Suppressor macrophage treated with lipopolysaccharide for 1 hour (primary cell): Measurements from ENCODE around the gene ARHGAP24.

Experiments used
- DNase-seq, 3 donors: peaks; one replicate each; pipeline ENCODE4 v3.0.0-alpha.2; 2020 to 2022

The ARHGAP24 gene

DNA sequence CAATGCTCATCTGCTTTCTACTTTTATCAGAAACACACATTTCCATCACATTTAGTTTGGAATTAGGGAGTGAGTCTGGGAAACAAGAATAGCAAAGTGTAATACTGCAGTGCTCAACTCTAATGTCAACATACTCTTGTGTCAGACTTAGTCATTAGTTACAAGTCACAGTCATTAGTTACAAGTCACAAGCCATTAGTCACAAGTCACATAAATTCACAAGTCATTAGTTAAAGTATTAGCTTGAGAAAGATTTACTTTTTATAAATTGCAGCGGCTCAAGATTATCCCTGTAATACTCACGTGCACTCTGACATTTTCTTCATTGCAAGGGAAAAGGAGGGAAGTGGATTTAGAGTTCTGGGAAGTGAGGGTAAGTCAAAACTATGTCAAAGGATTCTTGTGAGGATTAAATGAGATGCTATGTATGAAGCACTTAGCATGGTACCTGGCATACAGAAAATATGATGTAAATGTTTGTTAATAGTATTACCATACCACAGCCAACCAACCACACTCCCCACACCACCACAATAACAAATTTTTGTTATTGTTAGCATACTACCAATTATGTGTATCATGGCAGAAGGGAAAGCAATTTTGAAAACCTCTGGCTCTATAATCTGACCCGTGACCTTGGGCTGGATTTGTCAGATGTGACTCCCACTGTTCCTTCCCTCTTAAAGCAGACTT lies 116.6 kb downstream of the ARHGAP24 start:
- peak; percentile 7 to 61 (median 61) for DNase-seq

DNA sequence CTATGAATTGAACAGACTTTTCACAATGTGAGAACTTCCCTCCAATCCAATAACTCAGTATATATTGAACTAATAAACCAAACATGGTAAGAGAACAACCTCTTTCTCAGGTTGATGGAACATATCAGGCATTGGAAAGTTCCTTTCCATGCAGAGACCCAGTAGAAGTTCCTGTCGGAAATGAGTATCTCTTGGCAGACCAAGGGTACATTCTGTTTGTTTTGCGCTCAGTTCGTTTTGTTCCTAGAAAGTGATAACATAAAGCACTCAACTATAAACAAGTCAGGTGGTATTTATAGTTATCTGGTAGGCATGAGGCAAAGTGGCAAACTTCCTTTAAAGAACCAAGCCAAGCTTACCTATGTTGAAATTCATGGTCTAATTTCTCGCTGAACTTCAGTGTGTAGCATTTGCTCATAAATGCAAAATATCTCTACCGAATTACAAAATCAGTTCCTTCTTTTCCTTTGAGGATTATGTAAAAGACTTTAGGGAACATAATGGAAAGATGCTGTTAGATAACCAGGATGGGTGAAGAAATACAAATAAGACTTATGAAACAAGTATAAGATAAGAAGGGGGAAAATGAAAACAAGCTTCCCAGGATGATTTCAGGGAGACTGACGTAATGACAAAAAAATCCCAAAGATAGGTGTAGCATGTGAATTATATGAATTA lies 120.3 kb downstream of the ARHGAP24 start:
- DNase-seq = peak; percentile 6 to 34 (median 21)

DNA sequence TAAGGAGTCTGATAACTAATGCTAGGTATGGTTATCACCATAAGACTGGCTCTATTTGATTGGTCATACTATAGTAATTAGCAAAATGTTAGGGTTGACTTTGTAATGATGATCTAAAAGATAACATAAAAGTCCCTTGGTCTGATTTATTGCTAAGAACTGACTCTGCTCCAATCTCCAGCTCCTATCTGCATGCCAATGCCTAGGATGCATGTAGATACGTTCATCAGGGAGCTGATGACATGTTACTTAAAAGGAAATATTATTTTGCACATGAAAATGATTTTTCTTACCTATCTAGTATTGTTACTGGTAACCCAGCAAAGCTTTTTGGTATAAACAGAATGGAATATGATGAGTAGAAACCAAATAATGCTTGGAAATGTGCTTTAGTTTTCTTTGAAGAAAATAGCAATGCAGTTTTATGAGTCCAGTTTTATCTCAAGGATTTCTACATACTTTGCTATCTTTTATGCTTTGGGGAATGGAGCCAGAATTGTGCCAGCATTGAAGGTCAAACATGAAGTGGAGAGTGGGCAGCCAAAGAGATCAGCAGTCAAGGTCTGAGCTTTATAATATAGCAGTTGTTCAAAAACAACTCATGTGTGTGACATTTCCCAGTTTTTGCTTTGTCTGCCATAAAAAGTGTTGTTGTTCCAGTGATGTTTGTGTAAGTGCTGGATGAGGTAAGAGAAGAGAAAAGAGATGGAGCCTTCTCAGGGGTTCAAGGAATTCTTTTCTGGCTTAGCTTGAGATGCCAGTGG lies 121.0 kb downstream of the ARHGAP24 start:
- no peak for DNase-seq

- DNase-seq = no peak
These were observed 124.0 kb downstream of the ARHGAP24 start for GRCh38 chr4:85598936-85599335.

- DNase-seq = no peak
These were observed 125.6 kb downstream of the ARHGAP24 start for GRCh38 chr4:85600501-85600900.

- DNase-seq = no peak
These were observed 128.7 kb downstream of the ARHGAP24 start for GRCh38 chr4:85603437-85604336.

- DNase-seq = no peak
These were observed 131.6 kb downstream of the ARHGAP24 start for GRCh38 chr4:85606505-85606904.

GRCh38 chr4:85607624-85608023 lies 132.7 kb downstream of the ARHGAP24 start:
- DNase-seq = no peak

GRCh38 chr4:85610450-85610849 lies 135.5 kb downstream of the ARHGAP24 start:
- no peak for DNase-seq

DNA sequence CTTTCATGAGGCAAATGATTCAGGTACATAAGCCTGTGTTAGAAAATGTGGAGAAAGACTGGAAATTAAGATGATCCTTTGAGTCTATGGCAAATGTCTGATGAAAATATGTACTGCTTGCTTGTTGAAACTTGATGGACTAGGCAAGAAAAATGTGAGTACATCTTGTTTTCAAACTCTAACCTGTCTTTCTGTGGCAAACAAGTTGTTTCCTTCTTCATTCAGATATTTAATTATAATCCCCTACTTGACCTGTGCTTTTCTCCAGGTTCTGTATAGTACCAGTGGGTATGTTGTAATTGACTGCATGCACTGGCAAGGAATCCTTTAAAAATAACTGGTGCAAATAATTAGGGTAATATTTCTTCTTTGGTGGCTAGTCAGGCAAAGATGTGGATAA lies 136.7 kb downstream of the ARHGAP24 start:
- DNase-seq = no peak

DNA sequence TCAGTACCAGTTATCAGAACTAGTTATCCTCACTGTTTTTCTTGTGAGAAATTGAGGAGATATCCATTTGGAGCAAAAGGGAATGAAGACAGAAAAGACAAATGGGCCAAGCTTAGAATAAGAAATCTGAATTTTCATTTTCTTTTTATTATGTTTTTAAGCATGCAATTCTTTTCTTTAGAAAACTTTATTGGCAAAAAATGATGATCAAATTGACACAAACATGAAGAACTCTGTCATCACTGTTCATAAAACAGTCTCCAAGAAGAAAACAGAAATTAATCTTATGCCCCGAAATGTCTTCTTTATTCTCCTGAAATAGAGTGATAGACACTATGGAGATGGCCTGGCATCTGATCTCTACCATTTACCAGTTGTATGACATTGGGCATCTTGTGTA lies 139.0 kb downstream of the ARHGAP24 start:
- DNase-seq = no peak

GRCh38 chr4:85615952-85616351 lies 141.0 kb downstream of the ARHGAP24 start:
- no peak for DNase-seq

DNA sequence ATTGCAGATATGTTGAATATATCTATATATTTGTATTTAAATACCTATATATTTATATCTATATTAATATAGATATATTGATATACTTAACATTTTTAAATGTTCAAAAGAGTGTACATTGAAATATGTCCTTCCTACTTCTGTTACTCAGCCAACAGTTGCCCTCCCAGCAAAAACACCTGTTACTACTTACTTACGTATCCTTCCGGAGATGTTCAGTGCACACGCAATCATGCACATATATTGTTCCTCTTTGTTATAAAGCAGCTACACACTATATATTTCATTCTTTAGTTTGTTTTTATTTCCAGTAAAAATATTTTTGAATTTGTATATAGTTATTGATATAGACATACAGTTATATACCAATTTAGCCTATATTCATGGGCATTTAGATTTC lies 142.3 kb downstream of the ARHGAP24 start:
- no peak for DNase-seq

GRCh38 chr4:85632981-85633380 lies 158.0 kb downstream of the ARHGAP24 start:
- no peak for DNase-seq

DNA sequence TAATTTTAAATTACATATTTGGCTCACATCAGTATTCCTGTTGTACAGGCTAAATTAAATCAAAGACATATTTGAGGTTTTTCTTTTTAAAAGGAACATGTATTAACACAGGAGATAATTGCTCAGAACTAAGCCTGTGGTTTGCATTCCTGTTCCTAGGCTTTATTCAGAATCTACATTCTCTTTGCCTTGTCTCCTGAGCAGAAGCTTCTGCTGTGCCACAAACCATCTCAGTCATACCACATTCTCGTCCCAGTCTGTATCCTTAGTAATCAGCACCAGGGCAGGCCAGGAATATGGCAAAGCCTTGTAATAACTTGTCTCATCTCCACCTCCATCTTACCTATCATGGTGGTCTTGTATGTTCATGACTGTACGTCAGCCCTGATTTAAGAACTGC lies 162.8 kb downstream of the ARHGAP24 start:
- no peak for DNase-seq

DNA sequence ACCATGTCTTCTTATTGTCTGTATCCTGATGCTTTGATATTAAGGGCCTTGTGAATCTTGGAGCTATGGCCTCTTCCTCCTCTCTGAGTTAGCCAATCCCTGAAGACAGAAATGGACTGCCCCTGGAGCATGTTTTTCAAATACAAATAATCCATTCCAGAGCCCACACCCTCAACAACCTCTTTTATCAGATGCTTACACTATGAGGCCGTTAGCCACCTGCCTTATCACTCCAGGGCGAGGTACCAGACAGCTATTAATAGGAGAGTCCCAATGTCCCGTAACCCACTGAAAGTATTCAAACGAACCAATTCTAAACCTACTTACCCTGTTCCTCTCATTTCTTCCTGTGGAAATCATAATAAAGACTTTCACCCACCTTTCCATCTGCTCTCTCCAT lies 165.0 kb downstream of the ARHGAP24 start:
- no peak for DNase-seq

DNA sequence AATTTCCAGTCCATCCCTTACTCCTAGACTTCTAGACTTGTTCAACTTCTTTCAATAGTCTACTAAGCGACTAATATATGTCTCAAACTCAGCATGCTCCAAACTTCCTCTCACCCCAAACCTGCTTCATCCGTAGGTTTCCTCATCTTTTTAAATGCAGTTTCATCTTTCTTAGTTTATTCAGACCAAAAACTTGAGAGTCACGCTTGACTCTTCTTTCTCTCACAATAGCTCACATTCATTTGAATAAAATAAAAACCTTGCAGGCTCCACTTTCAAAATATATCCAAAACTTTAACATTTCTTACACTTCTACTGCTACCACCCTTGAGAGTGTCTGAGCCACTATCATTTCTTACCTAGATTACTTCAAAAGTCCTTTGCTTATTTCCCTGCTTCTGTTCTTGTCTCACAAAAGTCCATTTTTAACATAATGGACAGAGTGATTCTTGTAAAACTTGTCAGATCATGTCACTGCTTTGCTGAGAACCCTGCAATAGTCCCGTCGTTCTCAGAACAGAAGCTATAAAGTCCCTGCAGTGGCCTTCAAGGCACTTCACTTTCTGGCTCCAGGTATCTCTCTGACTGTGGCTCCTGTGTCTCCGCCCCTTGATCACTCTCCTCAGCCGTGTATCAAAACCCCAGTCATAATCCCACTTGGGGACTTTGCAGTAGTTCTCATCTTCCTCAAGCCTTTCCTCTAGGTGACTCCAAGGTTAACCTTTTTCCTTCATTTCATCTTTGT lies 167.6 kb downstream of the ARHGAP24 start:
- DNase-seq = no peak

DNA sequence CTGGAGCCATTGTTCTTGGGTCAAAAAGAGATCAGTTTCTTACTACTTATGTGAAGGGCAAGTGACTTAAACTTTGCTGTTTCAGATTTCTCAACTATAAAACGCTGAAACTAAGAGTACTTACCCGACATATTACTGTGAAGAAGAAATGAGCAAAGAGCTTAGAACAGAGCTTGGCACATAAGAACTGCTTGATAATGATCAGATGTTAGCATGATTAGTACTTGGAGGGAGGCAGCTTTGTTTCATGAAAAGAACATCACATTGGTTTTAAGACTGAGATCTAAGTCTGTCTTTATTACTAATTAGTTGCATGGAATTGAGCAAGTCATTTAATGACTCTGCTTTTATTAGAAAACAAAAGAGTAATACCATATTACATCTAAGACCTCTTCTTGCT lies 169.1 kb downstream of the ARHGAP24 start:
- no peak for DNase-seq

GRCh38 chr4:85650908-85651307 lies 176.0 kb downstream of the ARHGAP24 start:
- no peak for DNase-seq

GRCh38 chr4:85656759-85657505 lies 182.0 kb downstream of the ARHGAP24 start:
- peak in 2 of 3 donors; percentile 54 to 65 for DNase-seq

GRCh38 chr4:85658766-85659439 lies 184.0 kb downstream of the ARHGAP24 start:
- DNase-seq = no peak
